ENCODE measurements around the gene EFNB2. TPM values are rescaled to one million over a fixed set of nuclear protein-coding genes. Genes with fewer than 3 reads are reported as not detected.
A peak's percentile ranks its signal among the peaks of the same experiment; 100 is the strongest.

EFNB2 gene
- total and polyA plus RNA-seq, 9 of the 15 experiments (the other 6 are each of a cell fraction or from before 2014, with no cell fraction given): 0.01 to 0.29 (median 0.18) TPM

- TF ChIP-seq C11orf30 (IDR thresholded peaks at IDR 0.05; ENCODE audit: low read depth) (peak; percentile 16; the same call in 1 of the 2 replicates), ZNF316 (IDR thresholded peaks at IDR 0.05) (peak; percentile 71), NFIX (CRISPR knock-in tag; IDR thresholded peaks at IDR 0.05; ENCODE audit: low read depth) (no peak), SIN3B (IDR thresholded peaks at IDR 0.05; ENCODE audit: low read depth) (no peak), U2AF1 (optimal IDR thresholded peaks at IDR 0.05; ENCODE audit: low read depth, low read length) (no peak), MNT (conservative IDR thresholded peaks at IDR 0.05) (no peak), BCOR (IDR thresholded peaks at IDR 0.05) (no peak), TSC22D4 (tag; IDR thresholded peaks at IDR 0.05) (no peak), BHLHE40 (IDR thresholded peaks at IDR 0.05; ENCODE audit: low read length) (no peak), NFXL1 (CRISPR knock-in tag; IDR thresholded peaks at IDR 0.05) (no peak)
Measured at GRCh38 chr13:106550570-106551135, 15.2 kb upstream of the EFNB2 start (continued).

GRCh38 chr13:106548064-106548696 lies 12.7 kb upstream of the EFNB2 start:
- H3K4me3 ChIP-seq: no peak overlapping the region
- BruUV-seq (replicated peaks): no TSS peak
- in situ Hi-C loops (cut with MboI) (no loop called here), intact Hi-C loops (cut with micrococcal nuclease) (no loop called here)
- no peak overlapping the region for H3K27ac ChIP-seq (ENCODE audit: extremely low read depth, low read depth, low read length)
- H3K9me1 ChIP-seq (ENCODE audit: control insufficient read depth, insufficient read depth, low read length): no peaks in the 10 kb centered on the region
- no peaks in the 10 kb centered on the region for H3K27me3 ChIP-seq (ENCODE audit: control insufficient read depth in 2 of 2, insufficient read depth in 2 of 2, low read length in 2 of 2)
- CTCF ChIA-PET (ENCODE audit: low intra/inter-chr PET ratio): no interaction called here
- ATAC-seq: no peak
- H3K4me2 ChIP-seq (ENCODE audit: insufficient read depth, low read length): no peak overlapping the region
- no peak for FAIRE-seq
- no peak overlapping the region for H2AFZ ChIP-seq (ENCODE audit: low read depth, low read length)
- no peaks in the 10 kb centered on the region for H3K9me3 ChIP-seq (replicated peaks; ENCODE audit: control insufficient read depth, insufficient read depth, low read depth, low read length)
- no peak overlapping the region for H3K9ac ChIP-seq (ENCODE audit: insufficient read depth in 1 of 2, low read depth in 2 of 2, low read length in 2 of 2)
- no peaks in the 10 kb centered on the region for H3K4me1 ChIP-seq (replicated peaks in 1 of 2; ENCODE audit: control insufficient read depth in 2 of 2, insufficient read depth in 2 of 2, low read length in 2 of 2)
- 92% methylated on average over 3 of the region's 3 CpGs for WGBS (ENCODE audit: insufficient coverage, low coverage, missing lambda C conversion rate)
- POLR2A ChIA-PET: no interaction called here
- DNase-seq (ENCODE audit: extremely low read depth in 1 of 4, low spot score in 3 of 4): no peak
- peaks cover 87% of the 10 kb centered on the region for H3K36me3 ChIP-seq (ENCODE audit: control insufficient read depth, insufficient read depth, low read length)
- H4K20me1 ChIP-seq (replicated peaks; ENCODE audit: control insufficient read depth, insufficient read depth, low read length): 0 out of 2 replicates have a peak, but pooled peaks cover 3% of the 10 kb centered on the region
- peaks cover 59% of the 10 kb centered on the region for H3K79me2 ChIP-seq (ENCODE audit: control insufficient read depth, insufficient read depth, low read length)
- TF ChIP-seq ZBTB33 (CRISPR knock-in tag; IDR thresholded peaks at IDR 0.05) (no peak), THAP12 (CRISPR knock-in tag; IDR thresholded peaks at IDR 0.05) (no peak), DPF2 (IDR thresholded peaks at IDR 0.05) (no peak), ZC3H4 (CRISPR knock-in tag; IDR thresholded peaks at IDR 0.05; ENCODE audit: borderline replicate concordance) (no peak), MAZ (CRISPR knock-in tag; conservative IDR thresholded peaks at IDR 0.05 in 1 of 2, IDR thresholded peaks at IDR 0.05 in 1 of 2) (no peak), GABPA (tag; conservative IDR thresholded peaks at IDR 0.05; ENCODE audit: low read depth) (no peak), ZNF699 (CRISPR knock-in tag; IDR thresholded peaks at IDR 0.05; ENCODE audit: insufficient replicate concordance) (no peak)

Measured in K562 (cell line).